ENCODE measurements around the gene TSPAN9. TPM values are rescaled to one million over a fixed set of nuclear protein-coding genes. Genes with fewer than 3 reads are reported as not detected.

TSPAN9 gene
- total RNA-seq, 1 experiment from 2014 or later = 7.7 TPM

DNA sequence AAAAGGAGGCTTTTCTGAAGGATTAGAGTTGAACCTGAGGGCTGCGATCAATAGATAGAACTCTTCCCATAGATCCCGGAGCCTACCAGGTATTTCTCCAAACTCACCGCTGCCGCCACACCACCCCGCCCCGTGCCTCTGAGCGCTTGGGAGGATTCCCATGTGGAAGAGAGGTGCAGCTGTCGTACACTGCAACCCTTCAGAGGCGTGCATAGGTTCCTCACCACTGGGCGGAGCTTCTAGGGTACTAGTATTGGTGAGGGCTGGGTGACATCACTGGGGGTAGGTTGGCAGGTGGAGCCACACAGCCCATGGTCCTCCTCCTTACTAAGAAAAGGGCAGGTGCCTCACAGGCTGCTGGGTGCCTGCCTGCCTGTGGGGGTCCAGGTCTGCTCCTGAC lies 127.0 kb downstream of the TSPAN9 start:
- ChIA-PET CTCF (no interaction called here), POLR2A (no interaction called here)
- ATAC-seq = no peak
- Histone ChIP-seq H3K4me1 (ENCODE audit: control insufficient read depth, insufficient read depth, low read length) (no peaks in the 10 kb centered on the region), H3K36me3 (ENCODE audit: control insufficient read depth, insufficient read depth, low read length) (no peaks in the 10 kb centered on the region), H3K27me3 (ENCODE audit: control insufficient read depth, insufficient read depth, low read length) (no peaks in the 10 kb centered on the region), H3K9me3 (ENCODE audit: control insufficient read depth, insufficient read depth, low read depth, low read length) (no peaks in the 10 kb centered on the region), H3K27ac (ENCODE audit: low read length) (no peak overlapping the region), H3K4me3 (ENCODE audit: low read depth in 2 of 2, low read length in 2 of 2) (no peak overlapping the region)
- DNase-seq (ENCODE audit: low read depth, low spot score) = no peak
- TF ChIP-seq SIN3A (IDR thresholded peaks at IDR 0.05; ENCODE audit: borderline replicate concordance, insufficient read depth, low read depth, low read length) (no peak), TCF7L2 (IDR thresholded peaks at IDR 0.05; ENCODE audit: low read depth, low read length) (no peak), POLR2AphosphoS5 (IDR thresholded peaks at IDR 0.05; ENCODE audit: low read depth, low read length) (no peak)
- TF ChIP-seq, protein P1, sequence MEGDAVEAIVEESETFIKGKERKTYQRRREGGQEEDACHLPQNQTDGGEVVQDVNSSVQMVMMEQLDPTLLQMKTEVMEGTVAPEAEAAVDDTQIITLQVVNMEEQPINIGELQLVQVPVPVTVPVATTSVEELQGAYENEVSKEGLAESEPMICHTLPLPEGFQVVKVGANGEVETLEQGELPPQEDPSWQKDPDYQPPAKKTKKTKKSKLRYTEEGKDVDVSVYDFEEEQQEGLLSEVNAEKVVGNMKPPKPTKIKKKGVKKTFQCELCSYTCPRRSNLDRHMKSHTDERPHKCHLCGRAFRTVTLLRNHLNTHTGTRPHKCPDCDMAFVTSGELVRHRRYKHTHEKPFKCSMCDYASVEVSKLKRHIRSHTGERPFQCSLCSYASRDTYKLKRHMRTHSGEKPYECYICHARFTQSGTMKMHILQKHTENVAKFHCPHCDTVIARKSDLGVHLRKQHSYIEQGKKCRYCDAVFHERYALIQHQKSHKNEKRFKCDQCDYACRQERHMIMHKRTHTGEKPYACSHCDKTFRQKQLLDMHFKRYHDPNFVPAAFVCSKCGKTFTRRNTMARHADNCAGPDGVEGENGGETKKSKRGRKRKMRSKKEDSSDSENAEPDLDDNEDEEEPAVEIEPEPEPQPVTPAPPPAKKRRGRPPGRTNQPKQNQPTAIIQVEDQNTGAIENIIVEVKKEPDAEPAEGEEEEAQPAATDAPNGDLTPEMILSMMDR (IDR thresholded peaks at IDR 0.05) = no peak
- TF ChIP-seq, protein P2, sequence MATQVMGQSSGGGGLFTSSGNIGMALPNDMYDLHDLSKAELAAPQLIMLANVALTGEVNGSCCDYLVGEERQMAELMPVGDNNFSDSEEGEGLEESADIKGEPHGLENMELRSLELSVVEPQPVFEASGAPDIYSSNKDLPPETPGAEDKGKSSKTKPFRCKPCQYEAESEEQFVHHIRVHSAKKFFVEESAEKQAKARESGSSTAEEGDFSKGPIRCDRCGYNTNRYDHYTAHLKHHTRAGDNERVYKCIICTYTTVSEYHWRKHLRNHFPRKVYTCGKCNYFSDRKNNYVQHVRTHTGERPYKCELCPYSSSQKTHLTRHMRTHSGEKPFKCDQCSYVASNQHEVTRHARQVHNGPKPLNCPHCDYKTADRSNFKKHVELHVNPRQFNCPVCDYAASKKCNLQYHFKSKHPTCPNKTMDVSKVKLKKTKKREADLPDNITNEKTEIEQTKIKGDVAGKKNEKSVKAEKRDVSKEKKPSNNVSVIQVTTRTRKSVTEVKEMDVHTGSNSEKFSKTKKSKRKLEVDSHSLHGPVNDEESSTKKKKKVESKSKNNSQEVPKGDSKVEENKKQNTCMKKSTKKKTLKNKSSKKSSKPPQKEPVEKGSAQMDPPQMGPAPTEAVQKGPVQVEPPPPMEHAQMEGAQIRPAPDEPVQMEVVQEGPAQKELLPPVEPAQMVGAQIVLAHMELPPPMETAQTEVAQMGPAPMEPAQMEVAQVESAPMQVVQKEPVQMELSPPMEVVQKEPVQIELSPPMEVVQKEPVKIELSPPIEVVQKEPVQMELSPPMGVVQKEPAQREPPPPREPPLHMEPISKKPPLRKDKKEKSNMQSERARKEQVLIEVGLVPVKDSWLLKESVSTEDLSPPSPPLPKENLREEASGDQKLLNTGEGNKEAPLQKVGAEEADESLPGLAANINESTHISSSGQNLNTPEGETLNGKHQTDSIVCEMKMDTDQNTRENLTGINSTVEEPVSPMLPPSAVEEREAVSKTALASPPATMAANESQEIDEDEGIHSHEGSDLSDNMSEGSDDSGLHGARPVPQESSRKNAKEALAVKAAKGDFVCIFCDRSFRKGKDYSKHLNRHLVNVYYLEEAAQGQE (IDR thresholded peaks at IDR 0.05; ENCODE audit: insufficient read depth in 1 of 2, low read depth in 2 of 2, low read length in 1 of 2) = no peak
- intact Hi-C loops (cut with micrococcal nuclease; ENCODE audit: unreplicated experiment) = no loop called here
- BruUV-seq (replicated peaks) = no TSS peak
- in situ Hi-C loops (cut with HindIII; ENCODE audit: low pct_unique_long_range_greater_than_20kb, low sequenced_read_pairs) = no loop called here

DNA sequence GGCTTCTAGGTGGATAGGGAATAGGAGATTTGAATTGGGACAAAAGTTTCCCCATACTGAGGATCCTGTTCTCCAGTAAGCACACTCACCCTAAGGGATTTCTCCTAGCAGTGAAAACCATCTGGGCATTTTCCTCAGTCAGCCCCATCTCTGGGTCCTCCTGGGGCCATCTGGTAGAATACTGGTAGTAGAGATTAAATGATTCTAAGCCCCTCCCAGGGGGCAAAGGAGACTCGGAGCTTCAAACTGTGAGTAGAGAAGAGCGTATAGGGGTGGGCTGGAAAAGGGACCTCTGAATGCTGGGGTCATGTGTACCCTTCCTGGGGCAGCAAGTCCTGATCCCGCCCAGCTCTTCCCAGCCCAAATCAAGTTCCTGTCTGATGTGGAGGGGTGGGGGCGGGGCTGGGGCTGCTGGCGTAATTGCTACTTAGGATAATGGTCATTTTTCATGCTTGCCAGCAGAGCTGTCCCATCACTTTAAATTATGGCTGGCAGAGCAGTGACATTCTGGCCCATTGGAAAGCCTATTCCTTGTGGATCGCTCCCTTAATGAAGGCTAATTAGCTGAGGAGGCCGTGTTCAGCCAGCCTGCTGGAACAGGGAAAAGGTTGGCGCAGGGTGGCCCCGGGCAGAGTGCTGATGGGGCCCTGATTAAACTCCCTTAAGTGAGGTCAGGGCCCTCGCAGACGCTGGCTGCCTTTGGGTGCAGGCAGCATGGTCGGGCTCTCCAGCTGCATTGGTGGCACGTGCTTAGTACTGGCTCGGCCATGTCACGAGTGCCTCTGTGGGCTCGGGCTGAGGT lies 127.8 kb downstream of the TSPAN9 start:
- DNase-seq (ENCODE audit: low read depth, low spot score) (no peak), ATAC-seq (no peak)
- intact Hi-C loops (cut with micrococcal nuclease; ENCODE audit: unreplicated experiment) = no loop called here
- Histone ChIP-seq H3K4me1 (ENCODE audit: control insufficient read depth, insufficient read depth, low read length) (no peaks in the 10 kb centered on the region), H3K27me3 (ENCODE audit: control insufficient read depth, insufficient read depth, low read length) (no peaks in the 10 kb centered on the region), H3K4me3 (ENCODE audit: low read depth in 2 of 2, low read length in 2 of 2) (no peak overlapping the region), H3K27ac (ENCODE audit: low read length) (no peak overlapping the region), H3K36me3 (ENCODE audit: control insufficient read depth, insufficient read depth, low read length) (no peaks in the 10 kb centered on the region), H3K9me3 (ENCODE audit: control insufficient read depth, insufficient read depth, low read depth, low read length) (no peaks in the 10 kb centered on the region)
- BruUV-seq (replicated peaks) = no TSS peak
- in situ Hi-C loops (cut with HindIII; ENCODE audit: low pct_unique_long_range_greater_than_20kb, low sequenced_read_pairs) = no loop called here
- ChIA-PET CTCF (no interaction called here), POLR2A (no interaction called here)
- TF ChIP-seq TCF7L2 (IDR thresholded peaks at IDR 0.05; ENCODE audit: low read depth, low read length) (no peak), SIN3A (IDR thresholded peaks at IDR 0.05; ENCODE audit: borderline replicate concordance, insufficient read depth, low read depth, low read length) (no peak), POLR2AphosphoS5 (IDR thresholded peaks at IDR 0.05; ENCODE audit: low read depth, low read length) (no peak)
- TF ChIP-seq, protein P1 (IDR thresholded peaks at IDR 0.05) = no peak
- TF ChIP-seq, protein P2 (IDR thresholded peaks at IDR 0.05; ENCODE audit: insufficient read depth in 1 of 2, low read depth in 2 of 2, low read length in 1 of 2) = no peak
